Uterus (tissue), 4 donors: ENCODE data around the gene SCNN1B. TPM values are rescaled to one million over a fixed set of nuclear protein-coding genes. Genes with fewer than 3 reads are reported as not detected.

Source experiments
- DNase-seq, 2 donors: peaks; one replicate each; pipeline ENCODE4 v3.0.0-alpha.2; 2019 to 2020
- H3K27ac ChIP-seq, 2 donors: fragments of 200-600 bp; sonication (generic); 1 replicate in 1 of 2; 2 replicates in 1 of 2; pipeline ENCODE4 v1.5.1; 2016 to 2018
- H3K27me3 ChIP-seq, 2 donors: fragments of 200-600 bp; sonication (generic); one replicate each; pipeline ENCODE4 v1.5.1; 2018 to 2019; ENCODE audit warnings: control low read depth in 1 of 2
- H3K36me3 ChIP-seq, 2 donors: fragments of 200-600 bp; sonication (generic); one replicate each; pipeline ENCODE4 v1.5.1; 2019; ENCODE audit warnings: control low read depth in 1 of 2
- H3K4me1 ChIP-seq, 2 donors: fragments of 200-600 bp; sonication (generic); one replicate each; pipeline ENCODE4 v1.5.1; 2018 to 2019; ENCODE audit warnings: control low read depth in 1 of 2
- H3K4me3 ChIP-seq, 2 donors: fragments of 200-600 bp; sonication (generic); 1 replicate in 1 of 2; 2 replicates in 1 of 2; pipeline ENCODE4 v1.5.1; 2018 to 2019; ENCODE audit warnings: mild to moderate bottlenecking in 1 of 2
- H3K9me3 ChIP-seq, 2 donors: fragments of 200-600 bp; sonication (generic); one replicate each; pipeline ENCODE4 v1.5.1; 2019; ENCODE audit warnings: control low read depth in 1 of 2
- CTCF ChIP-seq, 4 experiments: fragments of 200-600 bp in 2 of 4; fragments of 450-650 bp in 2 of 4; sonication (generic) in 2 of 4; IDR thresholded peaks; one replicate each; pipeline ENCODE4 v1.5.1; 2016 to 2019; ENCODE audit warnings: antibody characterized with exemption in 4 of 4, mild to moderate bottlenecking in 2 of 4, moderate library complexity in 1 of 4
- POLR2A ChIP-seq, 2 donors: fragments of 450-650 bp; IDR thresholded peaks; one replicate each; pipeline ENCODE4 v1.6.1; 2016; ENCODE audit warnings: antibody characterized with exemption in 2 of 2, mild to moderate bottlenecking in 1 of 2, moderate library complexity in 1 of 2
- intact Hi-C: fragments of 100-400 bp; cut with DNase I; formaldehyde crosslinking; loops from one replicate; pipeline ENCODE4 v1.15.1; 2023; ENCODE audit warnings: low total_unique reads
- total RNA-seq, 4 donors: library from RNA; depleted of rRNA in 3 of 4; stranded (reverse); fragments of >200 nt in 3 of 4; gene quantifications; one replicate each; pipeline versions ENCODE4 v1.1.0 to v1.2.4, GENCODE V29; 2014 to 2023
- donor health status: DM: yes; HTN: yes; CAD: no.

Gene SCNN1B
- total RNA-seq, 4 donors from 2014 or later, result 0.14 to 9.6 (median 1.9) TPM

- H3K4me1 ChIP-seq, result peaks cover 0 to 5% of the 10 kb centered on the region in 2 donors
- intact Hi-C loops, result no loop called here
These were observed 65.5 kb downstream of the SCNN1B start for GRCh38 chr16:23367564-23367963.

GRCh38 chr16:23367988-23368387 lies 65.9 kb downstream of the SCNN1B start:
- Histone ChIP-seq H3K27me3 (no peaks in the 10 kb centered on the region), H3K36me3 (no peaks in the 10 kb centered on the region), H3K4me1 (peaks cover 0 to under 1% of the 10 kb centered on the region in 2 donors), H3K4me3 (no peak overlapping the region), H3K27ac (no peak overlapping the region), H3K9me3 (no peaks in the 10 kb centered on the region)
- no peak for DNase-seq
- no peak for TF ChIP-seq CTCF (IDR thresholded peaks at IDR 0.05)
- no peak for TF ChIP-seq POLR2A (IDR thresholded peaks at IDR 0.05)
- intact Hi-C loops, result no loop called here

More at GRCh38 chr16:23367564-23367963, 65.5 kb downstream of the SCNN1B start:
- no peak for DNase-seq
- no peak for TF ChIP-seq CTCF (IDR thresholded peaks at IDR 0.05)
- no peak for TF ChIP-seq POLR2A (IDR thresholded peaks at IDR 0.05)
- H3K27ac ChIP-seq, result no peak overlapping the region
- no peaks in the 10 kb centered on the region for H3K27me3 ChIP-seq
- no peaks in the 10 kb centered on the region for H3K36me3 ChIP-seq
- H3K9me3 ChIP-seq, result no peaks in the 10 kb centered on the region
- H3K4me3 ChIP-seq, result no peak overlapping the region

GRCh38 chr16:23368469-23368868 lies 66.4 kb downstream of the SCNN1B start:
- no peak for DNase-seq
- no peak overlapping the region for H3K27ac ChIP-seq
- H3K4me1 ChIP-seq, result no peaks in the 10 kb centered on the region
- no peaks in the 10 kb centered on the region for H3K27me3 ChIP-seq
- no peaks in the 10 kb centered on the region for H3K9me3 ChIP-seq
- H3K4me3 ChIP-seq, result no peak overlapping the region
- H3K36me3 ChIP-seq, result no peaks in the 10 kb centered on the region
- intact Hi-C loops, result no loop called here
- no peak for TF ChIP-seq CTCF (IDR thresholded peaks at IDR 0.05)
- no peak for TF ChIP-seq POLR2A (IDR thresholded peaks at IDR 0.05)

GRCh38 chr16:23369416-23369815 lies 67.3 kb downstream of the SCNN1B start:
- no peak overlapping the region for H3K4me3 ChIP-seq
- DNase-seq, result no peak
- H3K9me3 ChIP-seq, result no peaks in the 10 kb centered on the region
- no peak for TF ChIP-seq CTCF (IDR thresholded peaks at IDR 0.05)
- TF ChIP-seq POLR2A (IDR thresholded peaks at IDR 0.05), result no peak
- H3K36me3 ChIP-seq, result no peaks in the 10 kb centered on the region
- H3K27ac ChIP-seq, result no peak overlapping the region
- H3K4me1 ChIP-seq, result no peaks in the 10 kb centered on the region
- no peaks in the 10 kb centered on the region for H3K27me3 ChIP-seq
- intact Hi-C loops, result no loop called here

- DNase-seq, result no peak
- intact Hi-C loops, result no loop called here
These were observed 69.3 kb downstream of the SCNN1B start for GRCh38 chr16:23371368-23371767.

More at GRCh38 chr16:23371368-23371767, 69.3 kb downstream of the SCNN1B start:
- H3K9me3 ChIP-seq, result no peaks in the 10 kb centered on the region
- H3K4me3 ChIP-seq, result no peak overlapping the region
- H3K27me3 ChIP-seq, result no peaks in the 10 kb centered on the region
- no peaks in the 10 kb centered on the region for H3K36me3 ChIP-seq
- TF ChIP-seq POLR2A (IDR thresholded peaks at IDR 0.05) (no peak), CTCF (IDR thresholded peaks at IDR 0.05) (no peak)
- no peaks in the 10 kb centered on the region for H3K4me1 ChIP-seq
- H3K27ac ChIP-seq, result no peak overlapping the region
